ENCODE results near the gene MARCHF10. TPM values are rescaled to one million over a fixed set of nuclear protein-coding genes. Genes with fewer than 3 reads are reported as not detected.
"Not testable (repeated sequence)": the region's sequence is repeated elsewhere in the genome, so short reads cannot be mapped to it uniquely, and the experiment has no call there.

The MARCHF10 gene, protein sequence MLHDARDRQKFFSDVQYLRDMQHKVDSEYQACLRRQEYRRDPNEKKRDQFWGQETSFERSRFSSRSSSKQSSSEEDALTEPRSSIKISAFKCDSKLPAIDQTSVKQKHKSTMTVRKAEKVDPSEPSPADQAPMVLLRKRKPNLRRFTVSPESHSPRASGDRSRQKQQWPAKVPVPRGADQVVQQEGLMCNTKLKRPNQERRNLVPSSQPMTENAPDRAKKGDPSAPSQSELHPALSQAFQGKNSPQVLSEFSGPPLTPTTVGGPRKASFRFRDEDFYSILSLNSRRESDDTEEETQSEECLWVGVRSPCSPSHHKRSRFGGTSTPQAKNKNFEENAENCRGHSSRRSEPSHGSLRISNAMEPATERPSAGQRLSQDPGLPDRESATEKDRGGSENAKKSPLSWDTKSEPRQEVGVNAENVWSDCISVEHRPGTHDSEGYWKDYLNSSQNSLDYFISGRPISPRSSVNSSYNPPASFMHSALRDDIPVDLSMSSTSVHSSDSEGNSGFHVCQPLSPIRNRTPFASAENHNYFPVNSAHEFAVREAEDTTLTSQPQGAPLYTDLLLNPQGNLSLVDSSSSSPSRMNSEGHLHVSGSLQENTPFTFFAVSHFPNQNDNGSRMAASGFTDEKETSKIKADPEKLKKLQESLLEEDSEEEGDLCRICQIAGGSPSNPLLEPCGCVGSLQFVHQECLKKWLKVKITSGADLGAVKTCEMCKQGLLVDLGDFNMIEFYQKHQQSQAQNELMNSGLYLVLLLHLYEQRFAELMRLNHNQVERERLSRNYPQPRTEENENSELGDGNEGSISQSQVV
- total RNA-seq, result not detected

GRCh38 chr17:62807812-62808575 lies at the start of gene MARCHF10:
MARCHF10 (minus strand) TSS chr17:62808314; CDS start chr17:62801735, 6,579 bp downstream.
- ATAC-seq, result no peak

DNA sequence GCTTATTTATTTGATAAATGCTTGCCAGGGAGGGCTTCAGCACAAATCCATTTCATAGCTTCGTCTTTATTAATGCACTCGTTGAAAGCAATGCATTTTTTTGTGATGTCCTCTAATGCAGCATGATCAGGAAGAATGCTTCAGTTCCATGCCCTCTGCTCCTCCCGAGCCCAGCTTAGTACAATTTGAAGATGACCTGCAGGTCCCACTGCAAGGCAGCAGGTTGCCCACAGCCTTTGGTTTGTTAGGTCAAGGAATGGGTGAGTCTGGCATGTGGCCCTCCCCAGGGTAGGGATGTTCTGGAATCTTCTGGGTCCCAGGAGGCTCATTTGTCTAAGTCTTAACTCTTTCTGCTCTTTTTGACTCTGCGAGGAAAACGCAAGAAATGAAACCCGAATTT lies 49.4 kb upstream of the MARCHF10 start:
- no peak for ATAC-seq

GRCh38 chr17:62856594-62856993 lies 48.5 kb upstream of the MARCHF10 start:
- ATAC-seq, result no peak

DNA sequence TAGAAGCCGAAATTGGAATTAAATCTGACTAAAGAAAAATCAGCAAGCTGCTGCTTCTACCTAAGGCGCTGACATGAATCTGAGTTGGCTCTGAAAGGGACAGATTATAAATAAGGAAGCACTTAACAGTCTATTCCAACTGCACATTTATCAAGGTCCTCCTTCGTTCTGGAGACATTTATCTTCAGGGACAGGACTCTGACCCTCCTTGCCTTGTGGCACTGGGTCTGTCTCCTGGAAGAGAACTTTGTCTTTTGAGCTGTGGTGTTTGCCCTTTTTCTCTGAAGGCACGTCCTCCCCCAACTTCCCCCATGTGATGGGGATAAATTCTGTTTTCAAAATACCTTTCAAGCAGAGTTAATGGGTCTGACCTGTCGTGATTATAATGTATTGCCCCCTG lies 47.0 kb upstream of the MARCHF10 start:
- ATAC-seq, result no peak

DNA sequence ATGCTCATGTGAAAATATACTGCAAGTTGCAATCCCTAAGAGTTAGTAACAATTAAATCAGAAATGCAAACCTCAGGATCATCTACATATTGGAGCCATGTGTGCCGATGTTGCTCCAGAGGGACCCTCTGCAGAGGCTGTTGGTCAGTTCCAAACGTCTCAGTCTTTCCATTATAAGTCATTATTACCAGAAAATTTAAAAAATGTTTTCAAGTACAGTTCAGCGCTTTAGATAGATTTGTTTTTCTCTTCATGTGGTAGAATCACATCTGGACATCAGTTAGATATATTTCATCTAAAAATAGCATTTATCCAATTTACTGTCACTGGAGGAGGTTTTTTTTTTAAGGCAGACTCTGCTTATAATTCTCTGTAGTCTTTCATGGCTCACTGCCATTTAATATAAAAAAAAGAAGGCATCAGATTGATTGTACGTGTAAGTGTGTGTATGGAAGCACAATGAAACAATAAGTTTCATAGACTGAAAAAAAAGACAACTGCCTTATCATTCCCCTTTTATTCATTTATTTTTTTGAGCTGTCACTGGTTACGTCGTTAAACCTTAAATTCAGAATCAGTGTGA lies 46.1 kb upstream of the MARCHF10 start:
- no peak for ATAC-seq

- ATAC-seq, result no peak
Observed at GRCh38 chr17:62852195-62852594, 44.1 kb upstream of the MARCHF10 start.

DNA sequence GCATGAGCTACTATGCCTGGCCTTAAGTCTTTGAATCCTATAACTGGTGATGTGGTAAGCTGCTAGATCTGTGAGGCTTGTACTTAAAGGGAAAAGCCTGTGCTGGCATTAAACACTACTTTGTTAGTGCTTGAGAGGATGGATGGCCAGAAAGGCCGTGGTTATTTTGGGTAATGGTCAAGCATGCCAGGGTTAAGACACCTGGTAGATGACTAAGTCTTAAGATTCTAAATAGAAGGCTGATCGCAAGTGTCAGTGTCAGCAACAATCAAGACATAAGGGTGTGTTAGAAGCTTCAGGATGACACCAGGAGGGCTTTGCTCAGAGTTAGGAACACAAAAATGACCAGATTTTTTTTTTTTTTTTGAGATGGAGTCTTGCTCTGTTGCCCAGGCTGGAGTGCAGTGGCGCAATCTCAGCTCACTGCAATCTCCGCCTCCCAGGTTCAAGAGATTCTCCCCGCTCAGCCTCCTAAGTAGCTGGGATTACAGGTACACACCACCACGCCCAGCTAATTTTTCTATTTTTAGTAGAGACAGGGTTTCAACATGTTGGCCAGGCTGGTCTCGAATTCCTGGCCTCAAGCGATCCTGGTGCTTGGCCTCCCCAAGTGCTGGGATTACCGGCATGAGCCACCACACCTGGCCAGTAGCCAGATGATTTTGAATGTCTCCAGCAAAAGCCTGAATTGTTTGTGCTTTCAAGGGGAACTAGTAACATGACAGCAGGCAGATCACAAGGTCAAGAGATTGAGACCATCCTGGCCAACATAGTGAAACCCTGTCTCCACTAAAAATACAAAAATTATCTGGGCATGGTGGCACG lies 41.7 kb upstream of the MARCHF10 start:
- ATAC-seq, result not testable (repeated sequence)

DNA sequence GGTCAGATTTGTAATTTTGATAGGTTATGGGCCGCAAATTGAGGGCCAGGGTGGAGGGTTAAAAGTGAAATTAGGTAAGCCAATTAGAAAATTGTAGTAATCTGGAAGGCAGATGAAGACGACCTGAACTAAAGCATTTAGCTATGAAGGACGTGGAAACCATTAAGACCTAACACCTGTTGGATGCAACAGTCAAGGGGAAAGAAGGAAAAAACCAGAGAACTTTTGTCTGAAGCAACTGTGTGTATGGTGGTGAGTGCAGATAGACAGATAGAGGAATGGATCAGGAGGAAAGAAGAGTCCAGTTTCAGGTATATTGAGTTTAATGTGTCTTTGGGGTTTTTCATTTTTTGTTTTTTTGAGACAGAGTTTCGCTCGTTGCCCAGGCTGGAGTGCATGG lies 40.2 kb upstream of the MARCHF10 start:
- ATAC-seq, result no peak

- no peak for ATAC-seq
Observed at GRCh38 chr17:62847426-62847825, 39.3 kb upstream of the MARCHF10 start.

- ATAC-seq, result no peak
Observed at GRCh38 chr17:62840871-62841270, 32.8 kb upstream of the MARCHF10 start.

DNA sequence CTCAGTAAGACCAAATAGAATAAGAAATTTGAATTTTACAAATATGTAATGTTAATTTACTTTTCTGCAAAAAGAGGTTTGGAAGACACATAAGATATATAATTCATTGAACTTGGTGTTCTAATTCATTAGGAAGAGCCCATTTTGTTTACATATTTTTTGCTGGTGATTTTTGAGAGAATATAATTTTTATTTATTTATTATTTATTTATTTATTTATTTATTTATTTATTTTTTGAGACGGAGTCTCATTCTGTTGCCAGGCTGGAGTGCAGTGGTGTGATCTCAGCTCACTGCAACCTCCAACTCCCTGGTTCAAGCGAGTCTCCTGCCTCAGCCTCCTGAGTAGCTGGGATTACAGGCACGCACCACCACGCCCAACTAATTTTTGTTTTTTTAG lies 25.7 kb upstream of the MARCHF10 start:
- not testable (repeated sequence) for ATAC-seq

- ATAC-seq, result no peak
Observed at GRCh38 chr17:62832405-62832804, 24.3 kb upstream of the MARCHF10 start.

- not testable (repeated sequence) for ATAC-seq
Observed at GRCh38 chr17:62831066-62831465, 23.0 kb upstream of the MARCHF10 start.

GRCh38 chr17:62827746-62828485 lies 19.8 kb upstream of the MARCHF10 start:
- no peak for ATAC-seq

DNA sequence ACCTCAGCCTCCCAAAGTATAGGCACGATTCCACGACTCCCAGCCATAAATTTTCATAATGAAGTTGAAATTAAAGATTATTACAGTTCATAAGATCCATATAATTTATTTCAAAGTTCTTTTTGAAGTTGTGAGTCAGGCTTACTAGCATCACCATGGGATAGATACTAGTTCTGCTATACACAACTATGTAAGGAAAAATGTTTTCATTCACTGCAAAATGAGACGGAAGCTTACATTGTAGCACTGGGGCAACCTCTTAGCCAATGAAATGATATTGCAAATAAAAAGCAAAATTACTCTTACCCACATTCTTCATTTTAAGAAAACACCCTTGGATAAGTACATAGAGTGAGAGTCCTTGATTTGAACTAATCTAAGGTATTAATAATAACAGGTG lies 18.8 kb upstream of the MARCHF10 start:
- no peak for ATAC-seq

DNA sequence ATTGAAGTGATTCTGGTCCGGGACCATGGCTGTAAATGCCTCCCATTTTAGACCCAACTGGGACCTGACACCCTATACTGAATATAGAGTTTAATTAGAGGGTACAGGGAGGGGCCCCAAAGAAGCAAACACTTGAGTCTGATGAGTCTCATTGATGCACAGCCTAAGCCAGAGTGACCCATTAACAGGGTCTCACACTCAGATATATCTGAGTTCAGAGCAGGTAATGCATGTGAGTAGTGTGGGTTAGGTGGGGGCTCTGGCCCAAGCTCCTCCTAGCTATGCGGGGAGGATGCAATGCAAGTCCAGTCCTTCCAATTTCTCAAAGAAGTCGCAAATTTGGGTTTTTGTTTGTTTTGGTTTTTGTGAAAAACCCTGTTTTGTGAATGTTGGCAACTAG lies 17.1 kb upstream of the MARCHF10 start:
- ATAC-seq, result peak; percentile 6

GRCh38 chr17:62824290-62825131 lies 16.4 kb upstream of the MARCHF10 start:
- peak; percentile 86 for ATAC-seq

DNA sequence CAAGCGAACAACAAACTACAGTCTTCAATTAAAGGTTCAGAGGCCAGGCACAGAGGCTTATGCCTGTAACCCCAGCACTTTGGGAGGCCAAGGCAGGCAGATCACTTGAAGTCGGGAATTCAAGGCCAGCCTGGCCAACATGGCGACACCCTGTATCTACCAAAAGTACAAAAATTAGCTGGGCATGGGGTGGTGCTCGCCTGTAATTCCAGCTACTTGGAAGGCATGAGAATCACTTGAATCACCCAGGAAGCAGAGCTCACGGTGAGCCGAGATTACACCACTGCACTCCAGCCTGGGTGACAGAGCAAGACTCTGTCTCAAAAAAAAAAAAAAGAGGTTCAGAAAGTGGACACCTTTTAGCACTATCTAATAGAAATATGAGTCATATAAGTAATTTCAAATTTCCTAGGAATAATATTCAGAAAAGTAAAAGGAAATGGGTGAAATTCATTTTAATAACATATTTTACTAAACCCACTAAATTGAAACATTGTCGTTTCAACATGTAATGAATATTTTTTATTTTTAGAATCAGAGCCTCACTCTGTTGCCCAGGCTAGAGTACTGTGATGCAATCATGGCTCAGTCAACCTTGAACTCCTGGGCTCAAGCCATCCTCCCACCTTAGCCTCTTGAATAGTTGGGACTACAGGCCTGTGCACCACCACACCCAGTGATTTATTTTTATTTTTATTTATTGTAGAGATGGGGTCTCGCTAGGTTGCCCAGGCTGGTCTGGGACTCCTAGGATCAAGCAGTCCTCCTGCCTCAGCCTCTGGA lies 15.2 kb upstream of the MARCHF10 start:
- no peak for ATAC-seq

Measured in esophagus mucosa (tissue), 1 donor.